Bronchial epithelial cell (primary cell): Measurements from ENCODE around the gene C17orf50. TPM values are rescaled to one million over a fixed set of nuclear protein-coding genes. Genes with fewer than 3 reads are reported as not detected.

Source experiments
- DNase-seq: peaks from one replicate; pipeline ENCODE4 v3.0.0-alpha.2; 2010; ENCODE audit warnings: low read depth
- FAIRE-seq: peaks from 2 replicates; lab custom pipeline; 2011; peaks lifted over from hg19 to GRCh38; lab: Jason Lieb, UNC
- H3K27me3 ChIP-seq: 2 replicates; pipeline ENCODE4 v1.5.1; 2011; ENCODE audit warnings: low read length; ENCODE audit not compliant: control insufficient read depth, insufficient read depth
- H3K36me3 ChIP-seq: 2 replicates; pipeline ENCODE4 v1.5.1; 2011; ENCODE audit warnings: low read length; ENCODE audit not compliant: control insufficient read depth, insufficient read depth
- H3K4me3 ChIP-seq: 2 replicates; pipeline ENCODE4 v1.5.1; 2011; ENCODE audit warnings: mild to moderate bottlenecking, low read depth, low read length, control low read depth
- CTCF ChIP-seq: IDR thresholded peaks from 2 replicates; pipeline ENCODE4 v1.5.1; 2011; ENCODE audit warnings: mild to moderate bottlenecking, moderate library complexity, low read length, control low read depth, inconsistent platforms; ENCODE audit not compliant: insufficient read depth, severe bottlenecking
- total RNA-seq: library from RNA; depleted of rRNA; stranded (reverse); fragments of >200 nt; gene quantifications from 2 replicates; pipeline ENCODE4 v1.2.1, GENCODE V29; 2014

The C17orf50 gene
- total RNA-seq, 1 donor from 2014 or later, result not detected

- Histone ChIP-seq H3K36me3 (peaks cover 24% of the 10 kb centered on the region), H3K27me3 (no peaks in the 10 kb centered on the region), H3K4me3 (no peak overlapping the region)
- peak; percentile 31 for DNase-seq
- FAIRE-seq, result no peak
- no peak for TF ChIP-seq CTCF
These were observed 18.0 kb downstream of the C17orf50 start for GRCh38 chr17:35778641-35779196.

- DNase-seq (no peak), FAIRE-seq (no peak)
- peaks cover 24% of the 10 kb centered on the region for H3K36me3 ChIP-seq
- TF ChIP-seq CTCF, result no peak
- H3K27me3 ChIP-seq, result no peaks in the 10 kb centered on the region
- no peak overlapping the region for H3K4me3 ChIP-seq
These were observed 20.3 kb downstream of the C17orf50 start for GRCh38 chr17:35780950-35781349.

GRCh38 chr17:35784895-35785294 lies 24.2 kb downstream of the C17orf50 start:
- H3K4me3 ChIP-seq, result no peak overlapping the region
- no peak for TF ChIP-seq CTCF
- H3K27me3 ChIP-seq, result no peaks in the 10 kb centered on the region
- no peak for FAIRE-seq
- DNase-seq, result peak; percentile 100
- H3K36me3 ChIP-seq, result peaks cover 11% of the 10 kb centered on the region

- DNase-seq (no peak), FAIRE-seq (no peak)
- no peak for TF ChIP-seq CTCF
- H3K27me3 ChIP-seq, result no peaks in the 10 kb centered on the region
- no peak overlapping the region for H3K4me3 ChIP-seq
- H3K36me3 ChIP-seq, result peaks cover 5% of the 10 kb centered on the region
These were observed 26.3 kb downstream of the C17orf50 start for GRCh38 chr17:35786941-35787432.

GRCh38 chr17:35788477-35789368 lies 28.0 kb downstream of the C17orf50 start:
- Histone ChIP-seq H3K36me3 (peaks cover 5% of the 10 kb centered on the region), H3K27me3 (no peaks in the 10 kb centered on the region), H3K4me3 (no peak overlapping the region)
- DNase-seq (peak; percentile 98), FAIRE-seq (no peak)
- no peak for TF ChIP-seq CTCF
